HG02571 (cell line): Measurements from ENCODE around the gene PRKN.
"Not testable (repeated sequence)": the region's sequence is repeated elsewhere in the genome, so short reads cannot be mapped to it uniquely, and the experiment has no call there.

Experiments used
- ATAC-seq: cut with Tn5 transposase; IDR thresholded peaks from one replicate; pipeline ENCODE4 v1.9.1; 2021; ENCODE audit warnings: mild to moderate bottlenecking, moderate library complexity; ENCODE audit not compliant: unreplicated experiment

The PRKN gene

GRCh38 chr6:162543221-162543620, 184.3 kb downstream of the PRKN start:
- no peak for ATAC-seq

- no peak for ATAC-seq
These were observed 186.5 kb downstream of the PRKN start for GRCh38 chr6:162541019-162541601.

GRCh38 chr6:162539321-162539720, 188.2 kb downstream of the PRKN start:
- no peak for ATAC-seq

- no peak for ATAC-seq
These were observed 188.9 kb downstream of the PRKN start for GRCh38 chr6:162538643-162539064.

GRCh38 chr6:162533009-162533400, 194.6 kb downstream of the PRKN start:
- ATAC-seq: no peak

- ATAC-seq: no peak
These were observed 195.1 kb downstream of the PRKN start for GRCh38 chr6:162532283-162533008.

- not testable (repeated sequence) for ATAC-seq
These were observed 196.2 kb downstream of the PRKN start for GRCh38 chr6:162531391-162531790.

GRCh38 chr6:162528538-162528937, 199.0 kb downstream of the PRKN start:
- no peak for ATAC-seq

- no peak for ATAC-seq
These were observed 200.6 kb downstream of the PRKN start for GRCh38 chr6:162526960-162527359.

- ATAC-seq: no peak
These were observed 202.4 kb downstream of the PRKN start for GRCh38 chr6:162525181-162525580.

GRCh38 chr6:162512744-162513143, 214.8 kb downstream of the PRKN start:
- no peak for ATAC-seq

- no peak for ATAC-seq
These were observed 230.2 kb downstream of the PRKN start for GRCh38 chr6:162497389-162497788.

- no peak for ATAC-seq
These were observed 233.6 kb downstream of the PRKN start for GRCh38 chr6:162493917-162494316.

GRCh38 chr6:162491637-162492036, 235.9 kb downstream of the PRKN start:
- no peak for ATAC-seq

GRCh38 chr6:162489101-162489976, 238.2 kb downstream of the PRKN start:
- no peak for ATAC-seq

- no peak for ATAC-seq
These were observed 239.1 kb downstream of the PRKN start for GRCh38 chr6:162488444-162488843.

- no peak for ATAC-seq
These were observed 242.1 kb downstream of the PRKN start for GRCh38 chr6:162485464-162485863.

- no peak for ATAC-seq
These were observed 245.6 kb downstream of the PRKN start for GRCh38 chr6:162481938-162482337.

- ATAC-seq: no peak
These were observed 246.2 kb downstream of the PRKN start for GRCh38 chr6:162481320-162481719.

GRCh38 chr6:162478192-162478671, 249.3 kb downstream of the PRKN start:
- ATAC-seq: no peak

- ATAC-seq: no peak
These were observed 252.8 kb downstream of the PRKN start for GRCh38 chr6:162474722-162475121.

- no peak for ATAC-seq
These were observed 255.7 kb downstream of the PRKN start for GRCh38 chr6:162471842-162472241.
